GM10266 (cell line): ENCODE results near the gene FAM131C.

Source experiments
- DNase-seq: peaks from one replicate; pipeline ENCODE4 v3.0.0; 2012; ENCODE audit errors: extremely low spot score
- TF ChIP-seq, protein P1 (sequence below): IDR thresholded peaks from 2 replicates; pipeline ENCODE4 v1.5.1; 2012; ENCODE audit warnings: mild to moderate bottlenecking, low read depth; ENCODE audit not compliant: control insufficient read depth, insufficient read depth; ENCODE audit errors: missing control alignments

FAM131C gene

DNA sequence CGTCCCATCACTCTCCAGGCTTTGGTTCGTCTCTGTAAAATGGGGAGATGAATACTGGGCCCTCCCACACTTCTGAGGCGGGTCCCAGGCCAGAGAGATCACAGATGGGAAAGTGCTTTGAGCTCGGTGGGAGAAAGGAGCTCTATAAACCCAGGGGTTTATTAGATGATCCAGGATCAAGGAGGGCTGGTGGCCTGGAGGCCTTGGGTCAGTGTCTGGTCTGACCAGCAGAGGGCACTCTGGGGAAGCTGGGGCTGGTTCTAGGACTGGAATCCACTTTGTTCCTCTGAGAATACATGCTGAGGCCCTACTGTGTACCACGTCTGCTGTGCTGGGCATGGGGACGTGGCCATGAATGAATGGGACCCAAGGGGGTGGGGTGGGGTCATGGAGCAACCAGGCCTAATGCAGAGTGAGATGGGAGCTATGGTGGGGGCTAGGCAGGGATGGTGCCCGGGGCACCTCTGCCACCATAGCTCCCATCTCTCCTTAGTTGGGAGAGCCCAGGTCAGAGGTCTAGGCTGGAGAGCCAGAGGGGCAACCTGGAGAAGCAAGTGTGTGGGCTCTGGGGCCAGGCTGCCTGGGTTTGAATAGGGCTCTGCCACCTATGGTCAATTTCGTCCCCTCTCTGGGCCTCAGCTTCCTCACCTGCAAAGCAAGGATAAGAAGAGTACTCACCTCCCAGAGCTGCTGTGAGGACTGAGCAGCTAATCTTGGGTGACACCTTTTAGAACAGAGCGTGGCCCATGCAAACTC is 9.0 kb upstream of the FAM131C start:
- TF ChIP-seq, protein P1, sequence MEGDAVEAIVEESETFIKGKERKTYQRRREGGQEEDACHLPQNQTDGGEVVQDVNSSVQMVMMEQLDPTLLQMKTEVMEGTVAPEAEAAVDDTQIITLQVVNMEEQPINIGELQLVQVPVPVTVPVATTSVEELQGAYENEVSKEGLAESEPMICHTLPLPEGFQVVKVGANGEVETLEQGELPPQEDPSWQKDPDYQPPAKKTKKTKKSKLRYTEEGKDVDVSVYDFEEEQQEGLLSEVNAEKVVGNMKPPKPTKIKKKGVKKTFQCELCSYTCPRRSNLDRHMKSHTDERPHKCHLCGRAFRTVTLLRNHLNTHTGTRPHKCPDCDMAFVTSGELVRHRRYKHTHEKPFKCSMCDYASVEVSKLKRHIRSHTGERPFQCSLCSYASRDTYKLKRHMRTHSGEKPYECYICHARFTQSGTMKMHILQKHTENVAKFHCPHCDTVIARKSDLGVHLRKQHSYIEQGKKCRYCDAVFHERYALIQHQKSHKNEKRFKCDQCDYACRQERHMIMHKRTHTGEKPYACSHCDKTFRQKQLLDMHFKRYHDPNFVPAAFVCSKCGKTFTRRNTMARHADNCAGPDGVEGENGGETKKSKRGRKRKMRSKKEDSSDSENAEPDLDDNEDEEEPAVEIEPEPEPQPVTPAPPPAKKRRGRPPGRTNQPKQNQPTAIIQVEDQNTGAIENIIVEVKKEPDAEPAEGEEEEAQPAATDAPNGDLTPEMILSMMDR = peak; percentile 84
- DNase-seq = peak; percentile 81

DNA sequence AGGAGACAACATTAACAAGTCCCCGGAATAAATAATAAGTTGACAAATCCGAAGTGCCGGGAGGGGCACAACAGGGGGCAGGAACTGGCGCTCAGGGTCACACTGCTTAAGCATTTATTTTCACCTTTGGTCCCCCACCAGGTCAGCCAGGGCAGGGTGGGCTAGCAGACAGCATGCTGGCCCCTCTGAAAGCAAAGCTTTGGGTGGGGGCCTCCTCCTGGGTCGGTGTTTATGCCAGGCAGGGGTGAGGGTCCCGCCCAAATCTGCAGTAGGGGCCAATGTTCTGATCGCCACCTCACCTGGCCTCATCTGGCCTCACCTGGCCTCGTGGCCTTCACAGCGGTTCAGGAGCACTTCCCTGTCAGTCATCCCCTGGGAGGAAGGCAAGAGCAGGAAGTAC is 8.2 kb upstream of the FAM131C start:
- TF ChIP-seq, protein P1 = no peak
- no peak for DNase-seq

DNA sequence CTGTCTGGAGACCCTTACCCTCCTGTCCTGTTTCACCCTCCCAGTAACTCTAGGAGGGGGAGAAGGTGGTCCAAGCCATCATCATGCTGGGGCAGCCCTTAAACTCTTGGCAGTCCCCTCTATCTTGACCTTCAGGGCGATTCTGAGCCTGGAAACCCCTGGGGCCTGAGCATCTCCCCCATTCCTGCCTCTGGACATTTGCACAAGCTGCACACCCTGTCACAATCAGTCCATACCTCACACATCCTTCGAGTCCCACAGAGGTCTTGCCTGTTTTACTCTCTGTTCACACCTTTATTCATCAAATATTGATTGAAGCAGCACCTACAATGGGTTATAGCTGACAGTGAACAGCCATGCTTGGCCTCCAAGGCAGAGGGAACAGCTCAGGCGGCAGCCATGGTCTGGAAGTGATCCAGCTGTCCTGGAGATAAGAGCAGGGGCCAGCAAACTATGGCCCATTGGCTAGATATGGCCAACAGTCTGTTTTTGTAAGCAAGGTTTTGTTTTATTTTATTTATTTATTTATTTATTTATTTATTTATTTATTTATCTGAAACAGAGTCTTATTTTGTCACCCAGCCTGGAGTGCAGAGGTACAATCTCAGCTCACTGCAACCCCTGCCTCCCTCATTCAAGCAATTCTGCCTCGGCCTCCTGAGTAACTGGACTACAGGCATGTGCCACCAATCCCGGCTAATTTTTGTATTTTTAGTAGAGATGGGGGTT is 7.1 kb upstream of the FAM131C start:
- no peak for DNase-seq
- TF ChIP-seq, protein P1 = no peak

DNA sequence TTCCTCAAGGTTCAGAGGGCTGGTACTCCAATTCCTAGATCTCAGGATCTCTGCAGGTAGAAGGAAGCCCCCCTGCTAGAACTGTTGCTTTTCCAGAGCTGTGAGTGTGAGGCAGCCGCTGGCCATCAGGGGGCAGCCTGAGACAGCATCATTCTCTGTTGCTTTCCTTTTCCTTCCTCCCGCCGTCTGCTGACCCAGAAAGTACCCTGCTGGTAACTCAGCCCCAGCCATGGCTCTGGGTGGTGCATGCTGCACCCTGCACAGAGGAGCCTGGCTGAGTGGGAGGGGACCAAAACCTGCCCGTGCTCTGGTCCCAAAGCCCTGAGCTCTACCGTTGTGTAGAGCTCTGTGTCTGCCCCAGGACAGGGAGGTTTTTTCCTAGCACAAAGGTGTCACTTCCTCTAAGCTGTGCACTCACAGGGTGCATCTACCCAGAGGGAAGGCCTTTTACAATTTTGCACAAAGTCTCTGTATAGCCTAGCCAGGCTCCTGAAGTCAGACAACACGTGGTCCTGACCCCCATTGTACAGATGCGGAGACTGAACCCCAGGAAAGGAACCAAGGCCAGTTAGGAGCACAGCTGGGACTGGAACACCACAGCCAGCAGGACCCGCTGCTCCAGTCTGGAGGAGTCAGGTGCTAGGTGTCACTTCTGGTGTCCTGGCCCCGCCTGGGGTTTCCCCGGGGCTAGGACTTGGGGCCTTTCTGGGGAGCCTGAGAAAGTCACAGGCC is 5.6 kb upstream of the FAM131C start:
- DNase-seq = peak; percentile 84
- TF ChIP-seq, protein P1 = peak; percentile 92

DNA sequence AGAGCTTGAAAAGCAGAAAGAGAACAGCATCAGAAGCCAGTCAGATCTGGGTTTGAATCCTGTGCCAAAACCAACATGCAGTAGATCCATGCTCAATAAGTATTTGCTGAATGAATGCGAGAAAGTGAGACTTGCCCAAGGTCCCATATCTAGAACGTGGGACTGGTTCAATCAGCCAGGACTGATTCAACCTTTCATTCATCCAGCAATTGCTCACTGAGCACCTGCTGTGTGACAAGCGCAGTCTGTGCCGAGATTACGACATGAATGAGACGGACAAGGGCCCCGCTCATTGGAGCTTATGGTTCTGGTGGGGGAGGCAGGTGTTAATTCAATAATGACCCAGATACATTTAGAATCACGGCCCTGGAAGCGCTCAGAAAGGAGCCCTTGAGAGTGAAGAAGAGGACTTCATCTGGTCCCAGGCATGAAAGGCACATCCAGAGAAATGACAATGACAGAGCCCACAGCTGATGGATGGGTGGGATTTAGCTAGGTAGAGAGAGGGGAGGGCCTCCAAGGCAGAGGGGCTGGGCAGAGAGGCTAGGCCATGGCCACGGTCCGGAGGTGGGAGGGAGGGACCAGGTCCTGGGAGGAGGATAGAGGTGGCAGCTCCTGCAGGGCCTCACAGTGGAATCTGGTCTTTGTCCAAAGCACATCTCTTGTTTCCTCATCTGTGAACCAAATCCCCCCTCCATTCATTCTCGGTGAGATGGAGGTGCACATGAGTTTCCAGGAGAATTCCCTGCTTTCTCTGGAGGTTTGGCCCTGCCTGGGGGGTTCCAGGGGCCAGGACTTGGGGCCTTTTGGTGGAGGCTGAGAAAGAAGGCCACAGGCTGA is 4.2 kb upstream of the FAM131C start:
- TF ChIP-seq, protein P1 = no peak
- DNase-seq = no peak

DNA sequence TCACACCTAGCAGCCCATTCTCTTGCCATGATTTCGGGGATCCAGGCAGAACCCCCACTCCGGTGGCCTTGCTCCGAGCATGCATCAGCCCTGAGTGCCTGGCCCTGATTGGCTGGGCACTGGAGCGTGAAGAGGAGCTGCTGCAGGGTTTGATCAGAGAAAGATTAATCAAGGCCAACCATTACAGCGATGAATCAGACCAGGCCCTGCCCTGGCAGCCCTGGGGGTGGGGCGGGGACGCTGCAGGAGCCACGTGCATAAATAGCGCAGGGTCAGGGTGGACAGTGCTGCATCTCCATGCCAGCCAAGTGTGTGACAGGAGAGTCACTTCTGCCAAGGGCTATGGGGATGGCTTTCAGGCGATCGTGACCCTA is 3.4 kb upstream of the FAM131C start:
- DNase-seq = no peak
- TF ChIP-seq, protein P1 = no peak
